Measurements from ENCODE around the gene BCAM. TPM values are rescaled to one million over a fixed set of nuclear protein-coding genes. Genes with fewer than 3 reads are reported as not detected.

BCAM gene
- polyA plus RNA-seq, 4 donors, result 2.9 to 136 (median 18.5) TPM

DNA sequence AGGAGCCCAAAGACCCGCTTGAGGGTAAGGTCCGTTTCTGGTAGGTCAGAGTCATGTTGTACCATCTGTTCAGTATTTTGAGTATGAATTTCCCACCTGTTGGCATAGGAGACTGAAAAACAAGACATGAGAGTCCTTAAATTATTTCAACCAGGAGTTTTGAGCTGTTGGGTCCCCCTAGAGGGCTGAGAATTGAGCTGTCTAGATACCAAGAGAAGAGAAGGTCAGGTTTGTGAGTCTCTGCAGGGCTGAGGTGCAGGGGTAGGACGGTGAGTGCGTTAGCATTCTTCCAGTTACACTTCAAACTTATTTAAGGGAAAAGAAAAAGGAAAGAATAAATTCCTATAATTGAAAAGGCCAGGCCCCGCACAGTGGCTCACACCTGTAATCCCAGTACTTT is 26.2 kb upstream of the BCAM start:
- 75 to 85% (median 81%) methylated on average over 5 of the region's 5 CpGs for WGBS, 3 donors
- H3K9me3 ChIP-seq (ENCODE audit: control insufficient read depth in 2 of 2, insufficient read depth in 1 of 2, low read depth in 1 of 2, low read length in 1 of 2), result no peaks in the 10 kb centered on the region
- DNase-seq, result no peak
- peaks cover 0 to 19% (median 0%) of the 10 kb centered on the region in 3 donors for H3K4me1 ChIP-seq (ENCODE audit: control insufficient read depth in 3 of 3, insufficient read depth in 2 of 3, low read depth in 1 of 3, low read length in 2 of 3)
- H3K27ac ChIP-seq (ENCODE audit: low read depth in 1 of 3, low read length in 2 of 3), result no peak overlapping the region
- no peak overlapping the region for H3K4me3 ChIP-seq (ENCODE audit: low read depth in 1 of 3, low read length in 3 of 3)
- H3K27me3 ChIP-seq (ENCODE audit: control insufficient read depth in 3 of 3, insufficient read depth in 3 of 3, low read length in 3 of 3), result no peaks in the 10 kb centered on the region
- FAIRE-seq, result no peak
- H3K36me3 ChIP-seq (ENCODE audit: control insufficient read depth in 3 of 3, insufficient read depth in 2 of 3, low read depth in 1 of 3, low read length in 3 of 3), result peaks cover 0 to 71% (median 3%) of the 10 kb centered on the region in 3 donors

DNA sequence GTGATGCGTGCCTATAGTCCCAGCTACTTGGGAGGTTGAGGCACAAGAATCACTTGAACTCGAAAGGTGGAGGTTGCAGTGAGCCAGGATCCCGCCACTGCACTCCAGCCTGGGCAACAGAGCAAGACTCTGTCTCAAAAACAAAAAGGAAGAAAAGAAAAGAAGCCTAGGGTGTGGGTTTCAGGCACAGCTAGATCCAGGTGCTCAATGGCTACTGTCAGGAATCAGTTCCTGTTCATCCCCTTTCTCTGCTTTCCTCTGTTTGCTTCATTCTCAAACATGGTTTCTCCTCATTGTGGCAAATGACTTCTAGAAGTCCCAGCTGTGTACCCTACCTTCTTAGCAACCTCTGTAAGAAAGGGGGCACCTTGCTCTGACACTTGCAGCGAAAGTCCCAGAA is 25.4 kb upstream of the BCAM start:
- WGBS, 3 donors, result 92 to 99% (median 94%) methylated on average over 4 of the region's 4 CpGs
- no peak for FAIRE-seq

DNA sequence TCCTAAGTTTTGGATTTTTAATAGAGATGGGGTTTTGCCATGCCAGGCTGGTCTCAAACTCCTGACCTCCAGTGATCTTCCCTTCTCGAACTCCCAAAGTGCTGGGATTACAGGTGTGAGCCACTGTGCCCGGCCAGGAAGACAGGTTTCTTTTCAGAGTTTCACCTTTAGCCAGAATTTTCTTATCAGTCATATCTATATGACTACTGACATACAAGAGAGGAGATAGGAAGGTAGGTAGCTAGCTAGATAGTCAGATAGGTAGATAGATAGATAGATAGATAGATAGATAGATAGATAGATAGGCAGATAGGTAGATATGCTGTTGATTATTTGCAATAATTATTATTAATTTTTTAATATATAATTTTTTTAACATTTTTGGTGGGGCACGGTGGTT is 23.6 kb upstream of the BCAM start:
- WGBS, 3 donors, result 53 to 75% (median 69%) methylated on average over 3 of the region's 3 CpGs
- FAIRE-seq (no peak), DNase-seq (no peak)
- Histone ChIP-seq H3K4me1 (ENCODE audit: control insufficient read depth in 3 of 3, insufficient read depth in 2 of 3, low read depth in 1 of 3, low read length in 2 of 3) (peaks cover 0 to 7% (median 0%) of the 10 kb centered on the region in 3 donors), H3K27ac (ENCODE audit: low read depth in 1 of 3, low read length in 2 of 3) (no peak overlapping the region), H3K9me3 (ENCODE audit: control insufficient read depth in 2 of 2, insufficient read depth in 1 of 2, low read depth in 1 of 2, low read length in 1 of 2) (no peaks in the 10 kb centered on the region), H3K4me3 (ENCODE audit: low read depth in 1 of 3, low read length in 3 of 3) (no peak overlapping the region), H3K36me3 (ENCODE audit: control insufficient read depth in 3 of 3, insufficient read depth in 2 of 3, low read depth in 1 of 3, low read length in 3 of 3) (peaks cover 0 to 89% (median 16%) of the 10 kb centered on the region in 3 donors), H3K27me3 (ENCODE audit: control insufficient read depth in 3 of 3, insufficient read depth in 3 of 3, low read length in 3 of 3) (no peaks in the 10 kb centered on the region)

More for the DNA sequence above, 25.4 kb upstream of the BCAM start:
- Histone ChIP-seq H3K27me3 (ENCODE audit: control insufficient read depth in 3 of 3, insufficient read depth in 3 of 3, low read length in 3 of 3) (no peaks in the 10 kb centered on the region), H3K4me1 (ENCODE audit: control insufficient read depth in 3 of 3, insufficient read depth in 2 of 3, low read depth in 1 of 3, low read length in 2 of 3) (peaks cover 0 to 19% (median 0%) of the 10 kb centered on the region in 3 donors), H3K27ac (ENCODE audit: low read depth in 1 of 3, low read length in 2 of 3) (no peak overlapping the region), H3K9me3 (ENCODE audit: control insufficient read depth in 2 of 2, insufficient read depth in 1 of 2, low read depth in 1 of 2, low read length in 1 of 2) (no peaks in the 10 kb centered on the region), H3K36me3 (ENCODE audit: control insufficient read depth in 3 of 3, insufficient read depth in 2 of 3, low read depth in 1 of 3, low read length in 3 of 3) (peaks cover 0 to 79% (median 4%) of the 10 kb centered on the region in 3 donors), H3K4me3 (ENCODE audit: low read depth in 1 of 3, low read length in 3 of 3) (no peak overlapping the region)
- DNase-seq, result no peak

DNA sequence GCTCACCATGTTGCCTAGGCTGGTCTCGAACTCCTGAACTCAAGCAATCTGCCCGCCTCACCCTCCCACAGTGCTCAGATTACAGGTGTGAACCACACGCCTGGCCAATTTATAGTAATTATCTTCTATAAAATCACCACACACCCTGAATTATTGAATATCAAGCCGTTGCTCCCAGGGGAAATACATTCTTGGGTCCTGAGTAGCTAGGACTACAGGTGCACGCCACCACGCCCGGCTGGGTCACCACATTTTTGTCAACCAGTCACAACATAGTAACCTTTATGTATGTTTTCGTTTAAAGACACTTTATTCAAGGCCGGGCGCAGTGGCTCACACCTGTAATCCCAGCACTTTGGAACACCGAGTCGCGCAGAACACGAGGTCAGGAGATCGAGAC is 22.9 kb upstream of the BCAM start:
- DNase-seq (no peak), FAIRE-seq (no peak)
- no peaks in the 10 kb centered on the region for H3K9me3 ChIP-seq (ENCODE audit: control insufficient read depth in 2 of 2, insufficient read depth in 1 of 2, low read depth in 1 of 2, low read length in 1 of 2)
- no peak overlapping the region for H3K27ac ChIP-seq (ENCODE audit: low read depth in 1 of 3, low read length in 2 of 3)
- H3K27me3 ChIP-seq (ENCODE audit: control insufficient read depth in 3 of 3, insufficient read depth in 3 of 3, low read length in 3 of 3), result no peaks in the 10 kb centered on the region
- no peak overlapping the region for H3K4me3 ChIP-seq (ENCODE audit: low read depth in 1 of 3, low read length in 3 of 3)
- H3K36me3 ChIP-seq (ENCODE audit: control insufficient read depth in 3 of 3, insufficient read depth in 2 of 3, low read depth in 1 of 3, low read length in 3 of 3), result peaks cover 0 to 91% (median 16%) of the 10 kb centered on the region in 3 donors
- 81 to 88% (median 84%) methylated on average over 15 of the region's 15 CpGs for WGBS, 3 donors
- peaks cover 0 to 3% (median 0%) of the 10 kb centered on the region in 3 donors for H3K4me1 ChIP-seq (ENCODE audit: control insufficient read depth in 3 of 3, insufficient read depth in 2 of 3, low read depth in 1 of 3, low read length in 2 of 3)

DNA sequence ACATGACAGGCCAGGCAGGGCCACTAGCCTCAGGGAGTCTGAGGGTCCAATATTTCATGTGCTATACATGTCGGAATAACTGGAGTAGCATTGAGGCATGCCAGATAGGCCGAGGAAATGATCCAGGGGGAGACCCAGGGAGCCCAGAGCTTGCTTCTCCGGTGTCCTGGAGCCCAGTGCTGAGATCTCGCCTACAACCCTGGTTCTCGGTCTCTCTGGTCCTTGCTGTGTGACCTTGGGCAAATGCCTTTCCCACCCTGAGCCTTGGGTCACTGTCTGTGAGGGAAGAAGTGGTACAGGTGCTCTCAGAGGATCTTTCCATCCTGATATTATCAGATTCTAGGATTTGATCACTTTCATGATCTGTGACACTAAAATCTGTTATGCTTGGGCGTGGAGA is 19.9 kb upstream of the BCAM start:
- no peak overlapping the region for H3K4me3 ChIP-seq (ENCODE audit: low read depth in 1 of 3, low read length in 3 of 3)
- H3K4me1 ChIP-seq (ENCODE audit: control insufficient read depth in 3 of 3, insufficient read depth in 2 of 3, low read depth in 1 of 3, low read length in 2 of 3), result no peaks in the 10 kb centered on the region
- no peak overlapping the region for H3K27ac ChIP-seq (ENCODE audit: low read depth in 1 of 3, low read length in 2 of 3)
- FAIRE-seq (no peak), DNase-seq (no peak)
- WGBS, 3 donors, result 89 to 92% (median 91%) methylated on average over 6 of the region's 6 CpGs
- peaks cover 0 to 98% (median 26%) of the 10 kb centered on the region in 3 donors for H3K36me3 ChIP-seq (ENCODE audit: control insufficient read depth in 3 of 3, insufficient read depth in 2 of 3, low read depth in 1 of 3, low read length in 3 of 3)
- H3K9me3 ChIP-seq (ENCODE audit: control insufficient read depth in 2 of 2, insufficient read depth in 1 of 2, low read depth in 1 of 2, low read length in 1 of 2), result no peaks in the 10 kb centered on the region
- no peaks in the 10 kb centered on the region for H3K27me3 ChIP-seq (ENCODE audit: control insufficient read depth in 3 of 3, insufficient read depth in 3 of 3, low read length in 3 of 3)

DNA sequence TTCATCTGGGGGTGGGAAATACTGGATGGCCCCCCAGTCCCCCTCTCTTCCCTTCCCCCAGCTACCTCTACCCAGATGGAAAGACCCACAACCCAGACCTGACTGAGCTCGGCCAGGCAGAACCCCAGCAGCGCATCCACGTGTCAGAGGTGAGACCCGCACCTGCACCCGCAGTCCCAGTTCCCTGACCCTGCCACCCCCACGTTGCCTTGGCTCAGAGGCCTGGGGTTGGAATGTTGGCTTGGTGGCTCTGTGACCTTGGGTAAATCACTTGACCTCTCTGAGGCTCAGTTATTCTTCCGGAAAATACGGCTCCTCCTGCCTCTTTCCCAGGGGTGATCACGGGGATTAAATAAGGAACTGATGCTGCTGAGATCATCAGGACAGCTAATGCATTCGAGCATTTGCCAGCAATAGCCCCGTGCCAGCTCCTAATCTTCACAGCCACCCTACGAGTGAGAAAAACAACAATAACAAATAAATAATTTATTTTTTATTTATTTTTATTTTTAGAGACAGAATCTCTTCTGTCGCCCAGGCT is 18.9 kb upstream of the BCAM start:
- peaks cover 0 to 98% (median 28%) of the 10 kb centered on the region in 3 donors for H3K36me3 ChIP-seq (ENCODE audit: control insufficient read depth in 3 of 3, insufficient read depth in 2 of 3, low read depth in 1 of 3, low read length in 3 of 3)
- no peaks in the 10 kb centered on the region for H3K9me3 ChIP-seq (ENCODE audit: control insufficient read depth in 2 of 2, insufficient read depth in 1 of 2, low read depth in 1 of 2, low read length in 1 of 2)
- no peak overlapping the region for H3K27ac ChIP-seq (ENCODE audit: low read depth in 1 of 3, low read length in 2 of 3)
- WGBS, 3 donors, result 80 to 86% (median 83%) methylated on average over 13 of the region's 13 CpGs
- no peak overlapping the region for H3K4me3 ChIP-seq (ENCODE audit: low read depth in 1 of 3, low read length in 3 of 3)
- no peaks in the 10 kb centered on the region for H3K4me1 ChIP-seq (ENCODE audit: control insufficient read depth in 3 of 3, insufficient read depth in 2 of 3, low read depth in 1 of 3, low read length in 2 of 3)
- DNase-seq, result no peak
- no peaks in the 10 kb centered on the region for H3K27me3 ChIP-seq (ENCODE audit: control insufficient read depth in 3 of 3, insufficient read depth in 3 of 3, low read length in 3 of 3)
- FAIRE-seq, result no peak

DNA sequence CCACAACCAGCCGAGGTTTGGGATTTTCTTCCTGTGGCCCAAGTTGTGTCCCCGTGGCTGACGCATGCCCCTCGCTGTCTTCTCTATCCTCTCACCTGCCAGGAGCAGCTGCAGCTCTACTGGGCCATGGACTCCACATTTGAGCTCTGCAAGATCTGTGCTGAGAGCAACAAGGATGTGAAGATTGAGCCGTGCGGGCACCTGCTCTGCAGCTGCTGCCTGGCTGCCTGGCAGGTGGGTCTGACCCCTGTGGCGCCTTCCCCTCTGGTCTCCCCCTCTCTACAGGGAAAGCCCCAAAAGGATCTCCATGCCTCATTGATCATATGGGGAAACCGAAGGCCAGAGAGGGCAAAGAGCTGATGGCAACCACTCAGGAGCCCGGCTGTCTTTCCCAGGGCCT is 16.6 kb upstream of the BCAM start:
- WGBS, 3 donors, result 81 to 87% (median 86%) methylated on average over 9 of the region's 9 CpGs
- Histone ChIP-seq H3K27ac (ENCODE audit: low read depth in 1 of 3, low read length in 2 of 3) (no peak overlapping the region), H3K36me3 (ENCODE audit: control insufficient read depth in 3 of 3, insufficient read depth in 2 of 3, low read depth in 1 of 3, low read length in 3 of 3) (peaks cover 0 to 99% (median 31%) of the 10 kb centered on the region in 3 donors)

DNA sequence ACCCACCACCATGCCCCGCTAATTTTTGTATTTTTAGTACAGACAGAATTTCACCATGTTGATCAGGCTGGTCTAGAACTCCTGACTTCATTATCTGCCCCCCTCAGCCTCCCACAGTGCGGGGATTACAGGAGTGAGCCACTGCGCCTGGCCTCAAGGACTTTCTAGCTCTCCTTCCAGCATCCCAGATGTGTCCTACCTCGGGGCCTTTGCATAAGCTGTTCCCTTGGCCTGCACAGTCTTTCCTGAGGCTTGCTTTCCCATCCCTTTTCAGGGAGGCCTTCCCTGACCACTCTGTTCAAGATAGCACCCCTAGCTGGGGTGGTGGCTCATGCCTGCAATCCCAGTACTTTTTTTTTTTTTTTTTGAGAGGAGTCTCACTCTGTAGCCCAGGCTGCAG is 14.3 kb upstream of the BCAM start:
- 91 to 96% (median 93%) methylated on average over 4 of the region's 4 CpGs for WGBS, 3 donors
- DNase-seq (no peak), FAIRE-seq (no peak)
- no peak overlapping the region for H3K27ac ChIP-seq (ENCODE audit: low read depth in 1 of 3, low read length in 2 of 3)
- H3K9me3 ChIP-seq (ENCODE audit: control insufficient read depth in 2 of 2, insufficient read depth in 1 of 2, low read depth in 1 of 2, low read length in 1 of 2), result no peaks in the 10 kb centered on the region
- no peak overlapping the region for H3K4me3 ChIP-seq (ENCODE audit: low read depth in 1 of 3, low read length in 3 of 3)
- H3K27me3 ChIP-seq (ENCODE audit: control insufficient read depth in 3 of 3, insufficient read depth in 3 of 3, low read length in 3 of 3), result no peaks in the 10 kb centered on the region
- peaks cover 0 to 98% (median 22%) of the 10 kb centered on the region in 3 donors for H3K36me3 ChIP-seq (ENCODE audit: control insufficient read depth in 3 of 3, insufficient read depth in 2 of 3, low read depth in 1 of 3, low read length in 3 of 3)
- peaks cover 0 to 4% (median 0%) of the 10 kb centered on the region in 3 donors for H3K4me1 ChIP-seq (ENCODE audit: control insufficient read depth in 3 of 3, insufficient read depth in 2 of 3, low read depth in 1 of 3, low read length in 2 of 3)

More for the DNA sequence above, 16.6 kb upstream of the BCAM start:
- H3K4me1 ChIP-seq (ENCODE audit: control insufficient read depth in 3 of 3, insufficient read depth in 2 of 3, low read depth in 1 of 3, low read length in 2 of 3), result peaks cover 0 to 4% (median 0%) of the 10 kb centered on the region in 3 donors
- DNase-seq (no peak), FAIRE-seq (no peak)
- no peak overlapping the region for H3K4me3 ChIP-seq (ENCODE audit: low read depth in 1 of 3, low read length in 3 of 3)
- no peaks in the 10 kb centered on the region for H3K9me3 ChIP-seq (ENCODE audit: control insufficient read depth in 2 of 2, insufficient read depth in 1 of 2, low read depth in 1 of 2, low read length in 1 of 2)
- no peaks in the 10 kb centered on the region for H3K27me3 ChIP-seq (ENCODE audit: control insufficient read depth in 3 of 3, insufficient read depth in 3 of 3, low read length in 3 of 3)

Data from small intestine (tissue), 7 donors.